GM12878 (cell line): ENCODE measurements around the gene CYP24A1. TPM values are rescaled to one million over a fixed set of nuclear protein-coding genes. Genes with fewer than 3 reads are reported as not detected.

Source experiments
- ATAC-seq: fragments of 200-7000 bp; cut with Tn5 transposase; 3 replicates; pipeline ENCODE4 v1.9.1; 2020; ENCODE audit warnings: mild to moderate bottlenecking, moderate library complexity
- BruUV-seq: library from RNA; stranded (reverse); fragments of 400-500 nt; replicated peaks from 2 replicates; lab custom pipeline; 2021; lab: Mats Ljungman, UMichigan
- CTCF ChIA-PET: fragments of 300-600 bp; sonication (Branson Sonifier 250); formaldehyde crosslinking; extraction: SDS; loops from one replicate; lab custom pipeline; 2021; ENCODE audit warnings: inconsistent platforms; lab: Yijun Ruan, JAX
- POLR2A ChIA-PET: fragments of 350-600 bp; formaldehyde crosslinking; extraction: SDS; loops from one replicate; lab custom pipeline; 2021; ENCODE audit warnings: inconsistent platforms; lab: Charles Lee
- RAD21 ChIA-PET: fragments of 300-600 bp; sonication (Branson Sonifier 250); formaldehyde crosslinking; loops from one replicate; lab custom pipeline; 2023; ENCODE audit warnings: antibody characterized with exemption; ENCODE audit not compliant: unreplicated experiment; lab: Charles Lee
- SMC1A ChIA-PET: fragments of 300-600 bp; sonication (Branson Sonifier 250); formaldehyde crosslinking; loops from one replicate; lab custom pipeline; 2023; ENCODE audit not compliant: unreplicated experiment, uncharacterized antibody; lab: Charles Lee
- DNase-seq: peaks from one replicate; pipeline ENCODE4 v3.0.0-alpha.2; 2011; ENCODE audit warnings: low read depth, low spot score
- FAIRE-seq: peaks from 3 replicates; lab custom pipeline; 2011; peaks lifted over from hg19 to GRCh38; lab: Jason Lieb, UNC
- H2AFZ ChIP-seq: 2 replicates; pipeline ENCODE4 v1.6.0; 2011; ENCODE audit warnings: low read depth, low read length, control low read depth; ENCODE audit not compliant: control insufficient read depth
- H3K27ac ChIP-seq: 2 replicates; pipeline ENCODE4 v1.5.1; 2011; ENCODE audit warnings: control low read depth; ENCODE audit not compliant: control insufficient read depth, insufficient read depth
- H3K27me3 ChIP-seq, 2 experiments: replicated peaks in 1 of 2; 2 replicates each; pipeline versions ENCODE4 v1.6.0 to v1.6.1; 2011; ENCODE audit warnings: low read length in 1 of 2; ENCODE audit not compliant: control insufficient read depth in 2 of 2, insufficient read depth in 2 of 2
- H3K36me3 ChIP-seq, 2 experiments: 2 replicates each; pipeline ENCODE4 v1.5.1; 2011; ENCODE audit warnings: low read length in 1 of 2; ENCODE audit not compliant: control insufficient read depth in 2 of 2, insufficient read depth in 2 of 2
- H3K4me1 ChIP-seq: 2 replicates; pipeline ENCODE4 v1.6.1; 2011; ENCODE audit warnings: mild to moderate bottlenecking, low read length, moderate library complexity, mixed read lengths; ENCODE audit not compliant: control insufficient read depth, insufficient read depth
- H3K4me2 ChIP-seq: 2 replicates; pipeline ENCODE4 v1.6.0; 2011; ENCODE audit warnings: control low read depth; ENCODE audit not compliant: control insufficient read depth, insufficient read depth
- H3K4me3 ChIP-seq: fragments of 200-600 bp; sonication (generic); 2 replicates; pipeline ENCODE4 v1.5.1; 2016
- H3K79me2 ChIP-seq: 2 replicates; pipeline ENCODE4 v1.6.0; 2011; ENCODE audit warnings: low read length; ENCODE audit not compliant: control insufficient read depth, insufficient read depth
- H3K9ac ChIP-seq: 2 replicates; pipeline ENCODE4 v1.8.0; 2011; ENCODE audit warnings: low read length, control low read depth, mixed read lengths; ENCODE audit not compliant: control insufficient read depth, insufficient read depth
- H3K9me3 ChIP-seq: replicated peaks from 3 replicates; pipeline ENCODE4 v1.5.1; 2011; ENCODE audit warnings: mild to moderate bottlenecking, low read length; ENCODE audit not compliant: control insufficient read depth, insufficient read depth
- H4K20me1 ChIP-seq: 2 replicates; pipeline ENCODE4 v1.6.0; 2011; ENCODE audit not compliant: control insufficient read depth, insufficient read depth
- BHLHE40 ChIP-seq, 2 experiments: fragments of 450-650 bp in 1 of 2; IDR thresholded peaks; 2 replicates each; pipeline ENCODE4 v1.6.1; 2011 to 2017; ENCODE audit warnings: low read depth in 2 of 2, borderline replicate concordance in 1 of 2, improper control_type of control experiment in 1 of 2, low read length in 1 of 2, mild to moderate bottlenecking in 1 of 2
- BRCA1 ChIP-seq: IDR thresholded peaks from 2 replicates; pipeline ENCODE4 v1.6.1; 2011; ENCODE audit warnings: low read depth, low read length, improper control_type of control experiment
- CBX3 ChIP-seq: fragments of 200-600 bp; sonication (generic); IDR thresholded peaks from 2 replicates; pipeline ENCODE4 v1.6.1; 2016; ENCODE audit warnings: low read depth, borderline replicate concordance
- DPF2 ChIP-seq: fragments of 450-650 bp; IDR thresholded peaks from 2 replicates; pipeline ENCODE4 v1.6.1; 2017; ENCODE audit warnings: mild to moderate bottlenecking
- FOXM1 ChIP-seq: IDR thresholded peaks from 2 replicates; pipeline ENCODE4 v1.6.1; 2012; ENCODE audit warnings: low read depth, mild to moderate bottlenecking, inconsistent platforms, low read length, moderate library complexity
- HDAC6 ChIP-seq: fragments of 200-600 bp; sonication (generic); IDR thresholded peaks from one replicate; pipeline ENCODE4 v1.8.0; 2017; ENCODE audit warnings: antibody characterized with exemption; ENCODE audit not compliant: unreplicated experiment
- IKZF2 ChIP-seq, 2 experiments: fragments of 450-650 bp; IDR thresholded peaks; 2 replicates each; pipeline ENCODE4 v1.6.1; 2017; ENCODE audit warnings: mild to moderate bottlenecking in 2 of 2, moderate library complexity in 2 of 2
- MYB ChIP-seq: fragments of 150-350 bp; IDR thresholded peaks from 2 replicates; pipeline ENCODE4 v1.6.1; 2014; ENCODE audit warnings: mild to moderate bottlenecking, low read depth, low read length, borderline replicate concordance
- NFYB ChIP-seq: IDR thresholded peaks from 2 replicates; pipeline ENCODE4 v1.6.1; 2011; ENCODE audit warnings: low read depth, mild to moderate bottlenecking, low read length, improper control_type of control experiment, moderate library complexity; ENCODE audit not compliant: insufficient read depth
- NKRF ChIP-seq: fragments of 450-650 bp; conservative IDR thresholded peaks from 2 replicates; pipeline ENCODE4 v1.6.1; 2017; ENCODE audit warnings: mild to moderate bottlenecking, moderate library complexity
- POU2F2 ChIP-seq: IDR thresholded peaks from 3 replicates; pipeline ENCODE4 v1.6.1; 2011; ENCODE audit warnings: low read depth, mild to moderate bottlenecking, low read length, borderline replicate concordance
- RBBP5 ChIP-seq: fragments of 200-600 bp; sonication (generic); conservative IDR thresholded peaks from 2 replicates; pipeline ENCODE4 v1.6.1; 2016
- SMC3 ChIP-seq: IDR thresholded peaks from 2 replicates; pipeline ENCODE4 v1.6.1; 2011; ENCODE audit warnings: low read length, improper control_type of control experiment, borderline replicate concordance
- ZNF687 ChIP-seq: fragments of 450-650 bp; IDR thresholded peaks from 2 replicates; pipeline ENCODE4 v1.6.1; 2017; ENCODE audit warnings: mild to moderate bottlenecking, moderate library complexity
- WGBS: methylation state at CpG from one replicate; pipeline ENCODE4 v1.1.6; 2016; ENCODE audit warnings: low lambda C conversion rate; ENCODE audit not compliant: insufficient replicate concordance, insufficient coverage; ENCODE audit errors: missing lambda C conversion rate; 5-methylcytosine and 5-hydroxymethylcytosine counted together
- in situ Hi-C: fragments of 300-500 bp; cut with MboI; formaldehyde crosslinking; loops from 9 replicates; pipeline ENCODE4 v1.14.3; 2018; ENCODE audit warnings: mixed read lengths
- intact Hi-C: fragments of 100-400 bp; cut with micrococcal nuclease; formaldehyde crosslinking; loops from one replicate; pipeline ENCODE4 v1.14.2; 2022; ENCODE audit not compliant: unreplicated experiment
- polyA plus RNA-seq, 11 experiments: library from polyadenylated mRNA; depleted of rRNA in 4 of 11; unstranded in 6 of 11; stranded (reverse) in 5 of 11; fragments of >200 nt; fragmentation: Nextera tagmentation in 4 of 11; fragmentation: Illumina TruSeq in 1 of 11; extraction: Ambion mirVana in 4 of 11; extraction: Trizol in 1 of 11; gene quantifications; 1 replicate in 1 of 11; 2 replicates in 10 of 11; pipeline versions ENCODE4 v1.2.1 to v1.2.3, GENCODE V29; 2011 to 2016; ENCODE audit warnings: inconsistent platforms in 2 of 11, missing spikeins in 2 of 11, low read depth in 1 of 11
- total RNA-seq, 4 experiments: library from RNA; depleted of rRNA in 3 of 4; stranded (reverse); fragments of >200 nt in 3 of 4; fragmentation: Illumina TruSeq in 1 of 4; extraction: Trizol in 1 of 4; gene quantifications; 2 replicates each; pipeline versions ENCODE4 v1.2.1 to v1.2.3, GENCODE V29; 2013 to 2021

CYP24A1 gene
- total and polyA plus RNA-seq, 10 of the 15 experiments (the other 5 are each of a cell fraction or from before 2014, with no cell fraction given) = 0.69 TPM; not detected in 9

- no peak overlapping the region for H3K4me2 ChIP-seq
- DNase-seq = no peak
- RAD21 ChIA-PET = no interaction called here
- H3K27ac ChIP-seq = no peak overlapping the region
- no peak overlapping the region for H3K9ac ChIP-seq
- no peaks in the 10 kb centered on the region for H3K4me1 ChIP-seq
- H3K79me2 ChIP-seq = no peaks in the 10 kb centered on the region
- no peak overlapping the region for H2AFZ ChIP-seq
- in situ Hi-C loops (no loop called here), intact Hi-C loops (no loop called here)
- H3K9me3 ChIP-seq = no peaks in the 10 kb centered on the region
- SMC1A ChIA-PET = no interaction called here
- FAIRE-seq = no peak
- TF ChIP-seq DPF2 (no peak), ZNF687 (no peak), IKZF2 (IDR thresholded peaks at IDR 0.05) (no peak), FOXM1 (no peak), CBX3 (no peak), NKRF (no peak), BRCA1 (no peak), BHLHE40 (IDR thresholded peaks at IDR 0.05; ENCODE audit: borderline replicate concordance in 1 of 2, low read depth in 2 of 2, low read length in 1 of 2) (no peak), RBBP5 (no peak), POU2F2 (no peak), NFYB (no peak), MYB (no peak), HDAC6 (no peak), SMC3 (no peak)
- BruUV-seq = no TSS peak
- H3K36me3 ChIP-seq = no peaks in the 10 kb centered on the region
- CTCF ChIA-PET = no interaction called here
- WGBS = 0% methylated on average over 2 of the region's 2 CpGs
- no peaks in the 10 kb centered on the region; a peak in 4 of 4 replicates for H3K27me3 ChIP-seq
- POLR2A ChIA-PET = no interaction called here
- H4K20me1 ChIP-seq = no peaks in the 10 kb centered on the region
- no peak for ATAC-seq
- H3K4me3 ChIP-seq = no peak overlapping the region
These were observed 19.3 kb downstream of the CYP24A1 start for GRCh38 chr20:54154439-54154838.
